Measurements from ENCODE around the gene SPRED2.

SPRED2 gene

GRCh38 chr2:65291216-65292105, 140.9 kb downstream of the SPRED2 start:
- TF ChIP-seq CTCF (IDR thresholded peaks at IDR 0.05; ENCODE audit: insufficient read depth, low read length, missing control alignments) = no peak
- ChIA-PET CTCF (interaction anchor here (1.0 kb wide), 1 partner anchor 11 kb away, joined by 3 read pairs; no protein-coding TSS in a partner anchor), POLR2A (no interaction called here)
- H3K4me3 ChIP-seq (ENCODE audit: low read depth, low read length) = no peak overlapping the region
- no peak for DNase-seq (ENCODE audit: low read depth, low spot score)

- ChIA-PET CTCF (no interaction called here), POLR2A (no interaction called here)
- no peak for DNase-seq (ENCODE audit: low read depth, low spot score)
- H3K4me3 ChIP-seq (ENCODE audit: low read depth, low read length) = no peak overlapping the region
- no peak for TF ChIP-seq CTCF (IDR thresholded peaks at IDR 0.05; ENCODE audit: insufficient read depth, low read length, missing control alignments)
Measured at GRCh38 chr2:65287364-65287763, 145.0 kb downstream of the SPRED2 start.

GRCh38 chr2:65282477-65283053, 149.8 kb downstream of the SPRED2 start:
- no peak for TF ChIP-seq CTCF (IDR thresholded peaks at IDR 0.05; ENCODE audit: insufficient read depth, low read length, missing control alignments)
- H3K4me3 ChIP-seq (ENCODE audit: low read depth, low read length) = no peak overlapping the region
- no peak for DNase-seq (ENCODE audit: low read depth, low spot score)
- CTCF ChIA-PET = interaction anchor here (0.8 to 1.4 kb wide), 3 partner anchors 14 to 272 kb away, joined by 3 to 4 read pairs (median 4); no protein-coding TSS in a partner anchor
- POLR2A ChIA-PET = no interaction called here

- POLR2A ChIA-PET = interaction anchor here (0.8 kb wide), 1 partner anchor 19 kb away, joined by 3 read pairs; no protein-coding TSS in a partner anchor
- no peak for TF ChIP-seq CTCF (IDR thresholded peaks at IDR 0.05; ENCODE audit: insufficient read depth, low read length, missing control alignments)
- no peak for DNase-seq (ENCODE audit: low read depth, low spot score)
- H3K4me3 ChIP-seq (ENCODE audit: low read depth, low read length) = no peak overlapping the region
- CTCF ChIA-PET = interaction anchor here (0.6 to 1.4 kb wide), 3 partner anchors 17 to 272 kb away, joined by 3 to 4 read pairs (median 4); no protein-coding TSS in a partner anchor
Measured at GRCh38 chr2:65281627-65282351, 150.6 kb downstream of the SPRED2 start.

- POLR2A ChIA-PET = no interaction called here
- no peak overlapping the region for H3K4me3 ChIP-seq (ENCODE audit: low read depth, low read length)
- CTCF ChIA-PET = no interaction called here
- TF ChIP-seq CTCF (IDR thresholded peaks at IDR 0.05; ENCODE audit: insufficient read depth, low read length, missing control alignments) = no peak
- DNase-seq (ENCODE audit: low read depth, low spot score) = no peak
Measured at GRCh38 chr2:65279756-65280155, 152.6 kb downstream of the SPRED2 start.
